B cell (primary cell): ENCODE measurements around the gene RPTOR. TPM values are rescaled to one million over a fixed set of nuclear protein-coding genes. Genes with fewer than 3 reads are reported as not detected.
A peak's percentile ranks its signal among the peaks of the same experiment; 100 is the strongest.

Experiments
- ATAC-seq: fragments of 200-7000 bp; cut with Tn5 transposase; one replicate; pipeline ENCODE4 v1.10.0; 2021; ENCODE audit warnings: low read depth, mild to moderate bottlenecking, moderate number of reproducible peaks, moderate library complexity
- CTCF ChIA-PET: fragments of 350-600 bp; sonication (Branson Sonifier 250); formaldehyde crosslinking; loops from one replicate; lab custom pipeline; 2021; ENCODE audit warnings: antibody characterized with exemption, inconsistent platforms; lab: Charles Lee
- POLR2A ChIA-PET: fragments of 350-600 bp; sonication (Branson Sonifier 250); formaldehyde crosslinking; loops from one replicate; lab custom pipeline; 2021; ENCODE audit warnings: antibody characterized with exemption; lab: Charles Lee
- DNase-seq: peaks from one replicate; pipeline ENCODE4 v3.0.0; 2013
- H2AFZ ChIP-seq: 2 replicates; pipeline ENCODE4 v1.6.1; 2012; ENCODE audit warnings: mild to moderate bottlenecking, low read depth, low read length; ENCODE audit not compliant: insufficient read depth, poor library complexity, severe bottlenecking
- H3K27ac ChIP-seq, 2 donors: 1 replicate in 1 of 2; 2 replicates in 1 of 2; pipeline ENCODE4 v1.5.1; 2012 to 2013; ENCODE audit warnings: low read length in 2 of 2, mild to moderate bottlenecking in 2 of 2, moderate library complexity in 1 of 2
- H3K27me3 ChIP-seq, 4 experiments: fragments of 200-600 bp in 1 of 4; sonication (generic) in 1 of 4; replicated peaks in 1 of 4; 1 replicate in 2 of 4; 2 replicates in 2 of 4; pipeline versions ENCODE4 v1.6.1 to v1.7.0; 2013 to 2016; ENCODE audit warnings: low read length in 3 of 4, mild to moderate bottlenecking in 2 of 4, mixed read lengths in 1 of 4, moderate library complexity in 1 of 4; ENCODE audit not compliant: insufficient read depth in 4 of 4, control insufficient read depth in 3 of 4; ENCODE audit errors: control extremely low read depth in 1 of 4
- H3K36me3 ChIP-seq, 2 experiments: replicated peaks in 1 of 2; 1 replicate in 1 of 2; 2 replicates in 1 of 2; pipeline versions ENCODE4 v1.6.1 to v1.7.1; 2013; ENCODE audit warnings: low read length in 1 of 2; ENCODE audit not compliant: insufficient read depth in 2 of 2, control insufficient read depth in 1 of 2; ENCODE audit errors: control extremely low read depth in 1 of 2, extremely low read depth in 1 of 2
- H3K4me1 ChIP-seq, 2 donors: fragments of 200-600 bp in 1 of 2; sonication (generic) in 1 of 2; 1 replicate in 1 of 2; 2 replicates in 1 of 2; pipeline versions ENCODE4 v1.5.1 to v1.6.1; 2013 to 2017; ENCODE audit warnings: low read length in 2 of 2; ENCODE audit not compliant: control insufficient read depth in 2 of 2, insufficient read depth in 2 of 2
- H3K4me2 ChIP-seq: replicated peaks from 2 replicates; pipeline ENCODE3; 2012; ENCODE audit warnings: mild to moderate bottlenecking, low read depth, low read length; ENCODE audit not compliant: poor library complexity, severe bottlenecking
- H3K4me3 ChIP-seq, 5 experiments: fragments of 200-600 bp in 1 of 5; sonication (generic) in 1 of 5; 1 replicate in 3 of 5; 2 replicates in 2 of 5; pipeline versions ENCODE4 v1.5.1 to v1.7.0; 2011 to 2016; ENCODE audit warnings: low read length in 4 of 5, mild to moderate bottlenecking in 4 of 5, low read depth in 2 of 5, control low read depth in 1 of 5, moderate library complexity in 1 of 5; ENCODE audit not compliant: insufficient read depth in 1 of 5; ENCODE audit errors: control extremely low read depth in 1 of 5, extremely low read depth in 1 of 5
- H3K79me2 ChIP-seq: fragments of 200-600 bp; sonication (generic); one replicate; pipeline ENCODE4 v1.6.0; 2016; ENCODE audit warnings: low read length; ENCODE audit not compliant: control insufficient read depth, insufficient read depth
- H3K9ac ChIP-seq: fragments of 200-600 bp; sonication (generic); 2 replicates; pipeline ENCODE4 v1.6.1; 2017; ENCODE audit warnings: mild to moderate bottlenecking, low read length, moderate library complexity
- H3K9me3 ChIP-seq, 3 donors: one replicate each; pipeline versions ENCODE4 v1.6.1 to v1.7.1; 2013; ENCODE audit warnings: low read length in 2 of 3; ENCODE audit not compliant: control insufficient read depth in 2 of 3, insufficient read depth in 1 of 3; ENCODE audit errors: control extremely low read depth in 1 of 3
- H4K20me1 ChIP-seq: 2 replicates; pipeline ENCODE4 v1.6.0; 2012; ENCODE audit warnings: mild to moderate bottlenecking, low read length; ENCODE audit not compliant: insufficient read depth, control insufficient read depth, poor library complexity, severe bottlenecking
- H3K27ac Mint-ChIP-seq: one replicate; pipeline ENCODE4 v1.8.0; 2021; ENCODE audit warnings: mixed read lengths
- H3K27me3 Mint-ChIP-seq: one replicate; pipeline ENCODE4 v1.8.0; 2021; ENCODE audit warnings: mixed read lengths
- H3K4me1 Mint-ChIP-seq: one replicate; pipeline ENCODE4 v1.8.0; 2021; ENCODE audit warnings: mixed read lengths
- H3K4me3 Mint-ChIP-seq: one replicate; pipeline ENCODE4 v1.8.0; 2021; ENCODE audit warnings: mixed read lengths
- H3K9me3 Mint-ChIP-seq: one replicate; pipeline ENCODE4 v1.8.0; 2022; ENCODE audit warnings: mixed read lengths; ENCODE audit not compliant: insufficient read depth
- CTCF ChIP-seq: fragments of 200-600 bp; IDR thresholded peaks from one replicate; pipeline ENCODE4 v1.8.0; 2022; ENCODE audit warnings: antibody characterized with exemption, mild to moderate bottlenecking
- EZH2 ChIP-seq: IDR thresholded peaks from 2 replicates; pipeline ENCODE4 v1.6.1; 2012; ENCODE audit warnings: borderline replicate concordance, low read depth, mild to moderate bottlenecking, moderate library complexity, low read length; ENCODE audit not compliant: insufficient read depth, poor library complexity, severe bottlenecking
- WGBS: methylation state at CpG from one replicate; pipeline ENCODE4 v1.1.5; 2013; ENCODE audit warnings: missing lambda C conversion rate; ENCODE audit not compliant: insufficient coverage; 5-methylcytosine and 5-hydroxymethylcytosine counted together
- intact Hi-C: fragments of 100-400 bp; cut with micrococcal nuclease; formaldehyde crosslinking; loops from one replicate; pipeline ENCODE4 v1.10.0; 2022
- polyA plus RNA-seq: library from polyadenylated mRNA; depleted of rRNA; stranded (reverse); fragments of >200 nt; gene quantifications from 2 replicates; pipeline ENCODE4 v1.2.3, GENCODE V29; 2012
- total RNA-seq, 2 donors: library from RNA; stranded (reverse); fragments of 120-200 nt in 1 of 2; gene quantifications; 1 replicate in 1 of 2; 2 replicates in 1 of 2; pipeline versions ENCODE4 v1.2.3 to v1.2.4, GENCODE V29; 2013 to 2022

The RPTOR gene
- total and polyA plus RNA-seq, 2 donors (not counting 1 experiment from before 2014, with no cell fraction given): 13.4 to 58.8 TPM

GRCh38 chr17:80782536-80783427 is 238.1 kb downstream of the RPTOR start:
- peak overlapping the region; percentile 30 for H3K4me2 ChIP-seq
- no peaks in the 10 kb centered on the region for H3K9me3 ChIP-seq
- no peak overlapping the region for H2AFZ ChIP-seq
- peaks cover 20 to 35% of the 10 kb centered on the region in 2 donors for H3K4me1 ChIP-seq
- peaks cover 0 to 13% of the 10 kb centered on the region in 2 experiments for H3K36me3 ChIP-seq
- 50% methylated on average over 11 of the region's 16 CpGs for WGBS
- DNase-seq (no peak), ATAC-seq (no peak)
- no peaks in the 10 kb centered on the region for H3K27me3 ChIP-seq
- peaks cover 16% of the 10 kb centered on the region for H3K79me2 ChIP-seq
- H4K20me1 ChIP-seq: no peaks in the 10 kb centered on the region
- H3K4me1 Mint-ChIP-seq: peaks cover 23% of the 10 kb centered on the region
- intact Hi-C loops: loop anchor here (5.0 kb wide), 1 partner anchor 45 kb away; no protein-coding TSS in a partner anchor
- no peaks in the 10 kb centered on the region for H3K9me3 Mint-ChIP-seq
- no peak overlapping the region for H3K27ac Mint-ChIP-seq
- H3K4me3 ChIP-seq: no peak overlapping the region
- no peaks in the 10 kb centered on the region for H3K27me3 Mint-ChIP-seq
- no peak overlapping the region for H3K4me3 Mint-ChIP-seq
- CTCF ChIA-PET: no interaction called here
- POLR2A ChIA-PET: no interaction called here
- TF ChIP-seq EZH2 (no peak), CTCF (no peak)
- H3K27ac ChIP-seq: no peak overlapping the region
- H3K9ac ChIP-seq: no peak overlapping the region

- H3K27ac ChIP-seq: no peak overlapping the region
- 90% methylated on average over 2 of the region's 8 CpGs for WGBS
These were observed 238.8 kb downstream of the RPTOR start for GRCh38 chr17:80783486-80783885.

More at GRCh38 chr17:80783486-80783885, 238.8 kb downstream of the RPTOR start:
- Mint-ChIP-seq H3K27ac (no peak overlapping the region), H3K9me3 (no peaks in the 10 kb centered on the region), H3K4me1 (peaks cover 23% of the 10 kb centered on the region), H3K27me3 (no peaks in the 10 kb centered on the region), H3K4me3 (no peak overlapping the region)
- no peak overlapping the region for H2AFZ ChIP-seq
- ChIA-PET CTCF (no interaction called here), POLR2A (no interaction called here)
- DNase-seq (no peak), ATAC-seq (no peak)
- H3K9me3 ChIP-seq: no peaks in the 10 kb centered on the region
- H3K4me1 ChIP-seq: peaks cover 20 to 35% of the 10 kb centered on the region in 2 donors
- H3K9ac ChIP-seq: no peak overlapping the region
- peaks cover 0 to 8% of the 10 kb centered on the region in 2 experiments for H3K36me3 ChIP-seq
- no peak for TF ChIP-seq CTCF
- TF ChIP-seq EZH2: no peak
- H3K4me3 ChIP-seq: no peak overlapping the region
- no peak overlapping the region for H3K4me2 ChIP-seq
- H3K79me2 ChIP-seq: peaks cover 16% of the 10 kb centered on the region
- intact Hi-C loops: loop anchor here (5.0 kb wide), 1 partner anchor 46 kb away; no protein-coding TSS in a partner anchor
- no peaks in the 10 kb centered on the region for H4K20me1 ChIP-seq
- no peaks in the 10 kb centered on the region for H3K27me3 ChIP-seq
